Vagina (tissue), 2 donors: ENCODE data around the gene ISG15. TPM values are rescaled to one million over a fixed set of nuclear protein-coding genes. Genes with fewer than 3 reads are reported as not detected.
A peak's percentile ranks its signal among the peaks of the same experiment; 100 is the strongest.

Experiments
- DNase-seq, 2 donors: peaks; one replicate each; pipeline ENCODE4 v3.0.0-alpha.2; 2017; ENCODE audit errors: extremely low spot score in 2 of 2
- H3K27ac ChIP-seq: fragments of 200-600 bp; sonication (generic); one replicate; pipeline ENCODE4 v1.5.1; 2019
- H3K27me3 ChIP-seq: fragments of 200-600 bp; sonication (generic); one replicate; pipeline ENCODE4 v1.5.1; 2019
- H3K36me3 ChIP-seq, 2 donors: fragments of 200-600 bp; sonication (generic); one replicate each; pipeline ENCODE4 v1.5.1; 2017 to 2019
- H3K4me1 ChIP-seq: fragments of 200-600 bp; sonication (generic); one replicate; pipeline ENCODE4 v1.5.1; 2019
- H3K4me3 ChIP-seq, 2 donors: fragments of 200-600 bp; sonication (generic); 1 replicate in 1 of 2; 2 replicates in 1 of 2; pipeline ENCODE4 v1.5.1; 2016 to 2019
- H3K9me3 ChIP-seq: fragments of 200-600 bp; sonication (generic); one replicate; pipeline ENCODE4 v1.5.1; 2019
- CTCF ChIP-seq, 3 experiments: fragments of 450-650 bp in 2 of 3; fragments of 200-600 bp in 1 of 3; sonication (generic) in 1 of 3; IDR thresholded peaks; one replicate each; pipeline ENCODE4 v1.5.1; 2017 to 2019; ENCODE audit warnings: antibody characterized with exemption in 3 of 3, mild to moderate bottlenecking in 2 of 3, moderate library complexity in 2 of 3
- POLR2A ChIP-seq, 2 donors: fragments of 450-650 bp; IDR thresholded peaks; one replicate each; pipeline ENCODE4 v1.6.1; 2017; ENCODE audit warnings: antibody characterized with exemption in 2 of 2, mild to moderate bottlenecking in 2 of 2, moderate library complexity in 2 of 2
- POLR2AphosphoS5 ChIP-seq, 2 donors: sonication (generic); formaldehyde crosslinking; IDR thresholded peaks; one replicate each; pipeline ENCODE4 v1.9.0; 2017; ENCODE audit warnings: antibody characterized with exemption in 2 of 2, mild to moderate bottlenecking in 2 of 2, low read depth in 1 of 2; ENCODE audit not compliant: insufficient read depth in 1 of 2
- intact Hi-C: fragments of 100-400 bp; cut with DNase I; formaldehyde crosslinking; loops from one replicate; pipeline ENCODE4 v1.15.1; 2023
- total RNA-seq: library from RNA; depleted of rRNA; stranded (reverse); fragments of >200 nt; gene quantifications from one replicate; pipeline ENCODE4 v1.2.3, GENCODE V29; 2016

ISG15 gene
- total RNA-seq, 1 donor from 2014 or later: 29.0 TPM

DNA sequence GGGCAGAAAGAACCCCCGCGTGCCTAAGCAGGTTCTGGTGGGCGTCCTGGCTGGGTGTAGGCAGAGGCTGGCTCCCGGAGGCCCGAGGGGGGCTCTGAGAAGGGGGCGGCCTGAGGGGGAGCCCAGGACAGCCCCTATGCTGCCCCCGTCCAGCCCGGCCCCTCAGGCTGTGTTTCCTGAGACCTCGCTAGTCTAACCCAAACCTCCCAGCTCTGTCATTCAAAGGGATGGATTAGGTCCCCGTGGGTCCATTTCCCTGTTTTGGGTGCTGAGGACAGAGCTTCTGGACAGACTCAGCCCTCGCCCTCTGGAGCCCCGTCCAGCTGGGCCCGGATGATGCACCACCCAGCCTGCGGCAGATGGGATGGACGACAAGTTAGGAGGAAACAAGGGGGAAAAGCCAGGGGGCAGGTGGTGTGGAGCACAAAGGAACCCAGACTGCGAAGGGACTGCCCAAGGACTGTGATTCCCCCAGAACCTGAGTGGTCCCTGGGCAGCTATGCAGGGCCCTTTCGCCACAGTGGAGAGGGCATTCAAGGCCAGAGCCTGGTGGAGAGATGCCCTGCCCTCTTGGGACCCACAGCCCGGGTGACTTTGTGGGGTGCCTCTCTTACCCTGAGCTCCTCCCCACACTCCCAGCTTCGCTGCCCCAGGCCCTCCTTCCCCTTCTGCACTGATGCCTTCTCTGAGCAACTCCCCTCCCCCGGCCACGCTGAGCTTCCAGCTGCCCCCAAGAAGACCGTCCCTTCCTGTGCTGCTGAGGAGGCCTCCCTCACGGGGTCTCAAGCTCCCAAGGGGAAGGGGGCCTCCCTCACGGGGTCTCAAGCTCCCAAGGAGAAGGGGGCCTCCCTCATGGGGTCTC, 16.2 kb upstream of the ISG15 start:
- TF ChIP-seq POLR2A (IDR thresholded peaks at IDR 0.05) (no peak), POLR2AphosphoS5 (IDR thresholded peaks at IDR 0.05; ENCODE audit: insufficient read depth in 1 of 2, low read depth in 1 of 2) (no peak), CTCF (IDR thresholded peaks at IDR 0.05) (no peak)
- H3K4me1 ChIP-seq: peaks cover 31% of the 10 kb centered on the region
- H3K27ac ChIP-seq: no peak overlapping the region
- peaks cover 6% of the 10 kb centered on the region for H3K9me3 ChIP-seq
- intact Hi-C loops: no loop called here
- H3K4me3 ChIP-seq: no peak overlapping the region
- H3K36me3 ChIP-seq: no peaks in the 10 kb centered on the region
- H3K27me3 ChIP-seq: no peaks in the 10 kb centered on the region
- peak in 1 of 2 donors; percentile 83 for DNase-seq

GRCh38 chr1:997713-997992, 15.6 kb upstream of the ISG15 start:
- H3K9me3 ChIP-seq: peaks cover under 1% of the 10 kb centered on the region
- no peak for TF ChIP-seq POLR2AphosphoS5 (IDR thresholded peaks at IDR 0.05; ENCODE audit: insufficient read depth in 1 of 2, low read depth in 1 of 2)
- no peaks in the 10 kb centered on the region for H3K27me3 ChIP-seq
- H3K4me1 ChIP-seq: peaks cover 34% of the 10 kb centered on the region
- no peak overlapping the region for H3K27ac ChIP-seq
- H3K4me3 ChIP-seq: no peak overlapping the region
- DNase-seq: no peak
- no peaks in the 10 kb centered on the region for H3K36me3 ChIP-seq
- intact Hi-C loops: no loop called here

DNA sequence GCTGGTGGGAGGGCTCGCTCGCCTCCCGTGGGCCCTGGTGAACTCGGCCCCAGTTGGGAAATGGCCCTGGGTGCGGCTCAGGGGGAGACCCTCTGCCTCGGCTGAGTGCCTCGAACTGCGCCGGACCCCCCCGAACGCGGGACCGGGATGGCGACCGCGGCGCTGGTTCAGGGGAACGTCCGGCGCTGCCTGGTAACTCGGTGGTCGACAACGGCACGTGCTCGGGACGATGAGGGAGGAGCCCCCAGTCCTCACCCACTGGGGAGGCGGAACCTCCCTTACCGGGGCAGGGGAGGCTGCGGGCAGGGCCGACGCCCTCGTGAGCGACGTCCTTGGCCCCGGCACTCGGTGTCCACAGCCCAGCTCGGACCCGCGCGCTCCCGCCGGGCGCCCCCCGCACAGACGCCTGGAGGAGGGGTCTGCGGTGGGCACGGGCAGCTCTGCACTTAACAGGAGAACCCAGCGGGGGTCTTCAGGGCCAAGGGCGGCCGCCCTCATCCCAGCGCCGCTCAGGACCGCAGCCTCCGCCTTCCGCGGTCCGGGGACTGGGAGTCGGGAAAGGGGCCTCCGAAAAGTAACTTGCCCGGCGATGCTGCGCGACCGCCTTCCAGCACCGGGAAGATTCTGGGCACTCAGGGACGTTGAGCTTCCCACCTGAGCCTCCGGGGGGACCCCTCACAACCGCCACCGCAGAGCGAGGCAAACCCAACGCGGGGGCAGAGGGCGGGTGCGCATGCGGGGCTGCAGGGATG, 15.1 kb upstream of the ISG15 start:
- Histone ChIP-seq H3K4me1 (peaks cover 34% of the 10 kb centered on the region), H3K27ac (peak overlapping the region; percentile 99), H3K36me3 (no peaks in the 10 kb centered on the region), H3K27me3 (no peaks in the 10 kb centered on the region), H3K4me3 (peak overlapping the region; percentile 61 to 73), H3K9me3 (no peaks in the 10 kb centered on the region)
- peak in 1 of 2 donors; percentile 79 for DNase-seq
- TF ChIP-seq CTCF (IDR thresholded peaks at IDR 0.05) (no peak), POLR2AphosphoS5 (IDR thresholded peaks at IDR 0.05; ENCODE audit: insufficient read depth in 1 of 2, low read depth in 1 of 2) (peak in 1 of 2 donors; percentile 12), POLR2A (IDR thresholded peaks at IDR 0.05) (no peak)
- intact Hi-C loops: no loop called here

- Histone ChIP-seq H3K27ac (peak overlapping the region; percentile 99), H3K27me3 (no peaks in the 10 kb centered on the region), H3K9me3 (no peaks in the 10 kb centered on the region), H3K4me1 (peaks cover 34% of the 10 kb centered on the region), H3K4me3 (peak overlapping the region; percentile 61 to 73), H3K36me3 (no peaks in the 10 kb centered on the region)
- DNase-seq: no peak
- TF ChIP-seq CTCF (IDR thresholded peaks at IDR 0.05) (no peak), POLR2AphosphoS5 (IDR thresholded peaks at IDR 0.05; ENCODE audit: insufficient read depth in 1 of 2, low read depth in 1 of 2) (no peak), POLR2A (IDR thresholded peaks at IDR 0.05) (no peak)
- intact Hi-C loops: no loop called here
Observed at GRCh38 chr1:998745-998994, 14.6 kb upstream of the ISG15 start.

DNA sequence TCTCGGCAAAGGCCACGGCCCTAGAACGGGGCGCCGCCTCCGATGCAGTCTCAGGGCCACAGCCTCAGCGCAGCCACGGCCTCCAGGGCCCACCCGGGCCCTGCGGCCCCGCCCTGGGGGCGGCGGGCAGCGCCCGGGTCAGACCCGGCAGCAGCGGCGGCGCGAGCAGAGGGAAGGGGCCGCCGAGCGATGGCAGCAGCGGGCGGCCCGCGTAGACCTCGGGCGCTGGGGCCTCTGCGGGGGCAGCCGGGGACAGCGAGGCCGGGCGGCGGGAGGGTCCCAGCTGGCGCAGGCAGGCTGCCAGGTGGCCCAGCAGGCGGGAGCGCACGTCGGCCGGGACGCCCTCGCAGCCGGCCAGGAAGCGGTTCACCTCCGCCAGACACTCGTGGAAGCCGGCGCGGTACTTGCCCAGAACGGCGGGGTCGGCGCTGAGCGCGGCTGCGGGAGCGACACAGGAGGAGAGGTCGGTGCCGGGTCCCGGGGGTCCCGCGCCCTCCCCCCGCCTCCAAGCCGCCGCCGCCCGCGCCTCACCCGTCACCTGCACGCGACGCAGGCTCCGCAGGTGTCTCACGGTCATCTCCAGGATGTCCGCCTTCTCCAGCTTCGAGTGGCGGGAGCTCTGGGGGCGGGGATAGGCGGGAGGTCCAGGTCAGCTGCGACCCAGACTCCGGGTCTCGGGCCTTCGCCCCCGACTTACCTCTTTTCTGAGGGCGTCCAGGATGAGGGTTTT, 14.1 kb upstream of the ISG15 start:
- Histone ChIP-seq H3K27ac (peak overlapping the region; percentile 99), H3K36me3 (no peaks in the 10 kb centered on the region), H3K27me3 (no peaks in the 10 kb centered on the region), H3K4me3 (peak overlapping the region; percentile 61 to 73), H3K4me1 (peaks cover 34% of the 10 kb centered on the region), H3K9me3 (no peaks in the 10 kb centered on the region)
- TF ChIP-seq CTCF (IDR thresholded peaks at IDR 0.05): no peak
- TF ChIP-seq POLR2A (IDR thresholded peaks at IDR 0.05): no peak
- no peak for TF ChIP-seq POLR2AphosphoS5 (IDR thresholded peaks at IDR 0.05; ENCODE audit: insufficient read depth in 1 of 2, low read depth in 1 of 2)
- intact Hi-C loops: no loop called here
- DNase-seq: no peak
